HCT116 (cell line): Measurements from ENCODE around the gene DDX27. TPM values are rescaled to one million over a fixed set of nuclear protein-coding genes. Genes with fewer than 3 reads are reported as not detected.

ENCODE experiments used
- ATAC-seq: fragments of 200-7000 bp; cut with Tn5 transposase; 2 replicates; pipeline ENCODE4 v1.9.1; 2020; ENCODE audit warnings: mild to moderate bottlenecking, moderate library complexity
- BruUV-seq: library from RNA; stranded (reverse); fragments of 400-500 nt; replicated peaks from 2 replicates; lab custom pipeline; 2021; lab: Mats Ljungman, UMichigan
- CTCF ChIA-PET: fragments of 300-600 bp; sonication (Branson Sonifier 250); formaldehyde crosslinking; loops from one replicate; lab custom pipeline; 2021; ENCODE audit warnings: antibody characterized with exemption; lab: Charles Lee
- POLR2A ChIA-PET: fragments of 300-600, 350-600 bp; sonication (Branson Sonifier 250); formaldehyde crosslinking; loops from one replicate; lab custom pipeline; 2021; ENCODE audit warnings: antibody characterized with exemption; lab: Charles Lee
- RAD21 ChIA-PET, 2 experiments: fragments of 300-600 bp; sonication (Branson Sonifier 250); formaldehyde crosslinking; loops; one replicate each; lab custom pipeline; 2023; ENCODE audit warnings: low total read pairs in 2 of 2; ENCODE audit not compliant: uncharacterized antibody in 2 of 2, unreplicated experiment in 2 of 2, low non-redundant PET in 1 of 2; lab: Charles Lee
- DNase-seq: peaks from one replicate; pipeline ENCODE4 v3.0.0-alpha.2; 2010; ENCODE audit warnings: low read depth, low spot score
- H2AFZ ChIP-seq: fragments of 200-600 bp; shearing (Covaris generic), sonication (generic); 2 replicates; pipeline ENCODE4 v1.6.1; 2017; ENCODE audit warnings: low read depth, mixed run types, mixed read lengths, antibody characterized with exemption, low read length; ENCODE audit not compliant: poor library complexity, severe bottlenecking
- H3K27ac ChIP-seq: 2 replicates; pipeline ENCODE4 v1.5.1; 2012; ENCODE audit warnings: low read depth, low read length
- H3K27me3 ChIP-seq: fragments of 200-600 bp; sonication (generic); 2 replicates; pipeline ENCODE4 v1.6.1; 2016; ENCODE audit warnings: mixed run types, low read length, mixed read lengths; ENCODE audit not compliant: insufficient read depth
- H3K36me3 ChIP-seq, 2 experiments: fragments of 200-500 bp in 1 of 2; fragments of 200-600 bp in 1 of 2; sonication (Bioruptor generic) in 1 of 2; sonication (generic) in 1 of 2; 2 replicates each; pipeline versions ENCODE4 v1.5.1 to v1.6.1; 2014 to 2016; ENCODE audit warnings: low read length in 2 of 2, inconsistent platforms in 1 of 2, mixed read lengths in 1 of 2, mixed run types in 1 of 2; ENCODE audit not compliant: insufficient read depth in 2 of 2, control insufficient read depth in 1 of 2
- H3K4me1 ChIP-seq, 2 experiments: fragments of 200-600 bp in 1 of 2; sonication (generic) in 1 of 2; 2 replicates each; pipeline versions ENCODE4 v1.5.1 to v1.6.1; 2012 to 2017; ENCODE audit warnings: low read length in 2 of 2, inconsistent platforms in 1 of 2, mild to moderate bottlenecking in 1 of 2, mixed read lengths in 1 of 2, mixed run types in 1 of 2, moderate library complexity in 1 of 2; ENCODE audit not compliant: insufficient read depth in 2 of 2, control insufficient read depth in 1 of 2
- H3K4me2 ChIP-seq: fragments of 200-600 bp; sonication (generic); 2 replicates; pipeline ENCODE4 v1.6.1; 2017; ENCODE audit warnings: mixed run types, low read length, mixed read lengths
- H3K4me3 ChIP-seq, 2 experiments: fragments of 200-600 bp in 1 of 2; sonication (generic) in 1 of 2; replicated peaks in 1 of 2; 2 replicates each; pipeline ENCODE4 v1.5.1; 2011 to 2016; ENCODE audit warnings: low read length in 2 of 2, control low read depth in 1 of 2, low read depth in 1 of 2, mild to moderate bottlenecking in 1 of 2, mixed read lengths in 1 of 2, mixed run types in 1 of 2
- H3K79me2 ChIP-seq: fragments of 200-600 bp; sonication (generic); 2 replicates; pipeline ENCODE4 v1.6.1; 2017; ENCODE audit warnings: mild to moderate bottlenecking, mixed run types, low read length, moderate library complexity, mixed read lengths; ENCODE audit not compliant: insufficient read depth
- H3K9ac ChIP-seq: fragments of 200-600 bp; sonication (generic); 2 replicates; pipeline ENCODE4 v1.6.1; 2016; ENCODE audit warnings: low read length, mixed read lengths
- H3K9me2 ChIP-seq: fragments of 200-600 bp; sonication (generic), shearing (Covaris generic); 2 replicates; pipeline ENCODE4 v1.6.1; 2017; ENCODE audit warnings: mixed run types, mild to moderate bottlenecking, moderate library complexity; ENCODE audit not compliant: insufficient read depth
- H3K9me3 ChIP-seq, 2 experiments: fragments of 200-500 bp in 1 of 2; fragments of 200-600 bp in 1 of 2; sonication (Bioruptor generic) in 1 of 2; sonication (generic) in 1 of 2; 2 replicates each; pipeline ENCODE4 v1.6.1; 2014 to 2017; ENCODE audit warnings: low read length in 2 of 2, mixed read lengths in 2 of 2, inconsistent platforms in 1 of 2, low read depth in 1 of 2, mild to moderate bottlenecking in 1 of 2, mixed run types in 1 of 2, moderate library complexity in 1 of 2; ENCODE audit not compliant: control insufficient read depth in 1 of 2, insufficient read depth in 1 of 2
- H4K20me1 ChIP-seq: fragments of 200-600 bp; sonication (generic), shearing (Covaris generic); 2 replicates; pipeline ENCODE4 v1.6.1; 2017; ENCODE audit warnings: mixed run types, mild to moderate bottlenecking, moderate library complexity; ENCODE audit not compliant: insufficient read depth
- CTCF ChIP-seq, 3 experiments: fragments of 200-600 bp in 1 of 3; sonication (generic) in 1 of 3; IDR thresholded peaks in 2 of 3; conservative IDR thresholded peaks in 1 of 3; 2 replicates each; pipeline ENCODE4 v1.5.1; 2012 to 2017; ENCODE audit warnings: low read depth in 2 of 3, low read length in 2 of 3, antibody characterized with exemption in 1 of 3, borderline replicate concordance in 1 of 3, control low read depth in 1 of 3, mild to moderate bottlenecking in 1 of 3, mixed read lengths in 1 of 3, mixed run types in 1 of 3, moderate library complexity in 1 of 3; ENCODE audit not compliant: insufficient read depth in 1 of 3
- EGR1 ChIP-seq: IDR thresholded peaks from 2 replicates; pipeline ENCODE4 v1.6.1; 2012; ENCODE audit warnings: low read depth
- EZH2phosphoT487 ChIP-seq: fragments of 200-600 bp; IDR thresholded peaks from 2 replicates; pipeline ENCODE4 v1.6.1; 2018; ENCODE audit warnings: antibody characterized with exemption, borderline replicate concordance
- SIN3A ChIP-seq: IDR thresholded peaks from 2 replicates; pipeline ENCODE4 v1.6.1; 2012; ENCODE audit warnings: low read depth
- intact Hi-C: fragments of 100-400 bp; cut with micrococcal nuclease; formaldehyde crosslinking; loops from 2 replicates; pipeline ENCODE4 v1.10.0; 2022
- total RNA-seq: library from RNA; stranded (reverse); gene quantifications from one replicate; pipeline ENCODE4 v1.2.1, GENCODE V29; 2021; ENCODE audit not compliant: unreplicated experiment
- TF ChIP-seq, protein P1 (sequence below): IDR thresholded peaks from 2 replicates; pipeline ENCODE4 v1.6.1; 2012; ENCODE audit warnings: low read depth

DDX27 gene
- total RNA-seq, 1 experiment from 2014 or later: 32.1 TPM

- H3K4me1 ChIP-seq: peaks cover 48 to 92% of the 10 kb centered on the region in 2 experiments
- H3K9me2 ChIP-seq: no peaks in the 10 kb centered on the region
- no peaks in the 10 kb centered on the region for H3K9me3 ChIP-seq
- H3K79me2 ChIP-seq: peaks cover 96% of the 10 kb centered on the region
- peaks cover 93% of the 10 kb centered on the region for H4K20me1 ChIP-seq
- CTCF ChIA-PET: interaction anchor here (1.2 kb wide), 1 partner anchor 36 kb away, joined by 3 read pairs; no protein-coding TSS in a partner anchor
- H3K36me3 ChIP-seq: peaks cover 88 to 97% of the 10 kb centered on the region in 2 experiments
- ATAC-seq (peak; percentile 19), DNase-seq (no peak)
- BruUV-seq: no TSS peak
- no peak overlapping the region for H3K4me3 ChIP-seq
- TF ChIP-seq CTCF (IDR thresholded peaks at IDR 0.05 in 2 of 3, conservative IDR thresholded peaks at IDR 0.05 in 1 of 3; ENCODE audit: borderline replicate concordance in 1 of 3, insufficient read depth in 1 of 3, low read depth in 2 of 3, low read length in 2 of 3) (no peak), SIN3A (0 out of 2 replicates have a peak, but pooled peaks have one; percentile 32)
- TF ChIP-seq, all 23 proteins: peak for 1
- H3K27ac ChIP-seq: no peak overlapping the region
- ChIA-PET POLR2A (interaction anchor here (1.4 kb wide), 1 partner anchor 11 kb away, joined by 3 read pairs; no protein-coding TSS in a partner anchor), RAD21 (no interaction called here)
- H3K9ac ChIP-seq: no peak overlapping the region
- no peaks in the 10 kb centered on the region for H3K27me3 ChIP-seq
- peak overlapping the region; percentile 92; the same call in 1 of the 2 replicates for H3K4me2 ChIP-seq
- intact Hi-C loops: no loop called here
- no peak overlapping the region for H2AFZ ChIP-seq
These were observed 64.7 kb downstream of the DDX27 start for GRCh38 chr20:49283703-49284625.

DNA sequence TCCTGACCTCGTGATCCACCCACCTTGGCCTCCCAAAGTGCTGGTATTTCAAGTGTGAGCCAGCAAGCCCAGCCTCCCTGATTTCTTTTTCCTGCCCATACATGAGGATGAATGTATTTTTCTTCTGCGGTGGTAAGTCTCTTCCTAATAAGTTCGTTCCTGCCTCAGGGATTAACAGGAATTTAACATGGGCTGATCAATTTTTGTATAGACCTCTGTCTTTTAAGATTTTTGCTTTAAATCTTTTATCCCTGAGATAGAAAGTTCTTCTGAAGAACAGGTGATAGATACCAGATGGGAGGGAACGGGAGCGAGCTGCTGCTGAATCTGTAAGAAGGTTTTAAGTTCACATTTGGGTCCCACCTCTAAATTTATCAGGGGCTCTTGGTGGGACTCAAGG is 65.6 kb downstream of the DDX27 start:
- no TSS peak for BruUV-seq
- H3K4me2 ChIP-seq: peak overlapping the region; percentile 12; the same call in 1 of the 2 replicates
- CTCF ChIA-PET: no interaction called here
- H3K36me3 ChIP-seq: peaks cover 88 to 95% of the 10 kb centered on the region in 2 experiments
- peaks cover 87% of the 10 kb centered on the region for H3K79me2 ChIP-seq
- H3K9me2 ChIP-seq: no peaks in the 10 kb centered on the region
- peaks cover 48 to 88% of the 10 kb centered on the region in 2 experiments for H3K4me1 ChIP-seq
- H3K27me3 ChIP-seq: no peaks in the 10 kb centered on the region
- DNase-seq (no peak), ATAC-seq (no peak)
- no peaks in the 10 kb centered on the region for H3K9me3 ChIP-seq
- H3K9ac ChIP-seq: no peak overlapping the region
- POLR2A ChIA-PET: no interaction called here
- peak overlapping the region; percentile 10; the same call in 1 of the 2 replicates for H3K27ac ChIP-seq
- TF ChIP-seq, protein P1, sequence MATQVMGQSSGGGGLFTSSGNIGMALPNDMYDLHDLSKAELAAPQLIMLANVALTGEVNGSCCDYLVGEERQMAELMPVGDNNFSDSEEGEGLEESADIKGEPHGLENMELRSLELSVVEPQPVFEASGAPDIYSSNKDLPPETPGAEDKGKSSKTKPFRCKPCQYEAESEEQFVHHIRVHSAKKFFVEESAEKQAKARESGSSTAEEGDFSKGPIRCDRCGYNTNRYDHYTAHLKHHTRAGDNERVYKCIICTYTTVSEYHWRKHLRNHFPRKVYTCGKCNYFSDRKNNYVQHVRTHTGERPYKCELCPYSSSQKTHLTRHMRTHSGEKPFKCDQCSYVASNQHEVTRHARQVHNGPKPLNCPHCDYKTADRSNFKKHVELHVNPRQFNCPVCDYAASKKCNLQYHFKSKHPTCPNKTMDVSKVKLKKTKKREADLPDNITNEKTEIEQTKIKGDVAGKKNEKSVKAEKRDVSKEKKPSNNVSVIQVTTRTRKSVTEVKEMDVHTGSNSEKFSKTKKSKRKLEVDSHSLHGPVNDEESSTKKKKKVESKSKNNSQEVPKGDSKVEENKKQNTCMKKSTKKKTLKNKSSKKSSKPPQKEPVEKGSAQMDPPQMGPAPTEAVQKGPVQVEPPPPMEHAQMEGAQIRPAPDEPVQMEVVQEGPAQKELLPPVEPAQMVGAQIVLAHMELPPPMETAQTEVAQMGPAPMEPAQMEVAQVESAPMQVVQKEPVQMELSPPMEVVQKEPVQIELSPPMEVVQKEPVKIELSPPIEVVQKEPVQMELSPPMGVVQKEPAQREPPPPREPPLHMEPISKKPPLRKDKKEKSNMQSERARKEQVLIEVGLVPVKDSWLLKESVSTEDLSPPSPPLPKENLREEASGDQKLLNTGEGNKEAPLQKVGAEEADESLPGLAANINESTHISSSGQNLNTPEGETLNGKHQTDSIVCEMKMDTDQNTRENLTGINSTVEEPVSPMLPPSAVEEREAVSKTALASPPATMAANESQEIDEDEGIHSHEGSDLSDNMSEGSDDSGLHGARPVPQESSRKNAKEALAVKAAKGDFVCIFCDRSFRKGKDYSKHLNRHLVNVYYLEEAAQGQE: no peak
- TF ChIP-seq EZH2phosphoT487: no peak
- no peak for TF ChIP-seq EGR1
- TF ChIP-seq, all 23 proteins: peak for 0
- no peak overlapping the region for H2AFZ ChIP-seq
- intact Hi-C loops: no loop called here
- peaks cover 96% of the 10 kb centered on the region for H4K20me1 ChIP-seq
- RAD21 ChIA-PET: no interaction called here
- no peak overlapping the region for H3K4me3 ChIP-seq
